ENCODE measurements around the gene PPP1R11. TPM values are rescaled to one million over a fixed set of nuclear protein-coding genes. Genes with fewer than 3 reads are reported as not detected.

Gene PPP1R11
- total RNA-seq, 1 donor from 2014 or later: 8.9 TPM

Other genes with a start within 250 kb of the PPP1R11 start
- not detected for gene HLA-G, start 239.4 kb upstream of the PPP1R11 start, total RNA-seq (ENCODE audit: insufficient read depth, low replicate concordance)
- gene HLA-A, start 124.7 kb upstream of the PPP1R11 start, total RNA-seq (ENCODE audit: insufficient read depth, low replicate concordance): 206 TPM
- gene POLR1H, start 5.9 kb upstream of the PPP1R11 start, total RNA-seq (ENCODE audit: insufficient read depth, low replicate concordance): 27.7 TPM
- gene RNF39, start 8.6 kb downstream of the PPP1R11 start, total RNA-seq (ENCODE audit: insufficient read depth, low replicate concordance): 1.7 TPM
- 1.7 TPM for gene TRIM31, start 45.9 kb downstream of the PPP1R11 start, total RNA-seq (ENCODE audit: insufficient read depth, low replicate concordance)
- gene TRIM40, start 68.9 kb downstream of the PPP1R11 start, total RNA-seq (ENCODE audit: insufficient read depth, low replicate concordance): 0.48 TPM
- 4.3 TPM for gene TRIM10, start 94.0 kb downstream of the PPP1R11 start, total RNA-seq (ENCODE audit: insufficient read depth, low replicate concordance)
- 0.48 TPM for gene TRIM15, start 96.3 kb downstream of the PPP1R11 start, total RNA-seq (ENCODE audit: insufficient read depth, low replicate concordance)
- gene TRIM26, start 146.2 kb downstream of the PPP1R11 start, total RNA-seq (ENCODE audit: insufficient read depth, low replicate concordance): 15.6 TPM

All from umbilical cord (tissue), 1 donor.